ENCODE results near the gene CAMK1G. TPM values are rescaled to one million over a fixed set of nuclear protein-coding genes. Genes with fewer than 3 reads are reported as not detected.

CAMK1G gene
- total and polyA plus RNA-seq, 2 donors (not counting 3 experiments of a cell fraction or from before 2014, with no cell fraction given): not detected

DNA sequence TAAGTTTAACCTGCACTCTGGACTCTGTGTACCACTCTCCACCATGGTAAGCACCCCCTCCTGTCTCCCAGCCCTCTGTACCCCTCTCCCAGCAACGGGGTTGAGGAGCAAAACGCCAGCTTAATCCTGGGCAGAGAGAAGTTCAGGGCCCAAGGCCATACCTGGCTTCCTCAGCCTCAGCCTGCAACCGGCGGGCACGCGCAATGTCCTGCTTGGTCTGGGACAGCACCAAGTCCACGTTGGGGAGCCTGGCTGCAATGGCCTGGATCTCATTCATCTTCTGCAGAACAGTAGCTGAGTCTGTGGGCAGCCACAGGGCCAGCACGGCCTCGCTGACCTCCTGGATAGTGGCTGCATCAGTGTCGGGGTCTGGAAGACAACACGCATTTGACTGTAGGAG is 34.8 kb downstream of the CAMK1G start:
- Histone ChIP-seq H3K9me1 (replicated peaks; ENCODE audit: control insufficient read depth, extremely low read depth, insufficient read depth, low read length) (no peaks in the 10 kb centered on the region), H3K79me2 (ENCODE audit: control insufficient read depth, insufficient read depth, low read length) (no peaks in the 10 kb centered on the region), H3K9me3 (replicated peaks; ENCODE audit: control insufficient read depth, insufficient read depth, low read length) (no peaks in the 10 kb centered on the region), H2AFZ (ENCODE audit: low read depth, low read length) (no peak overlapping the region), H3K4me3 (replicated peaks in 1 of 3; ENCODE audit: insufficient read depth in 1 of 3, low read depth in 1 of 3, low read length in 3 of 3) (no peak overlapping the region), H3K27ac (ENCODE audit: insufficient read depth, low read depth, low read length) (no peak overlapping the region), H4K20me1 (replicated peaks; ENCODE audit: control insufficient read depth, extremely low read depth, insufficient read depth, low read length) (no peaks in the 10 kb centered on the region), H3K4me2 (ENCODE audit: insufficient read depth, low read length) (no peak overlapping the region), H3K27me3 (ENCODE audit: control insufficient read depth in 2 of 2, insufficient read depth in 2 of 2, low read length in 2 of 2) (no peaks in the 10 kb centered on the region), H3K36me3 (ENCODE audit: control insufficient read depth in 2 of 2, extremely low read depth in 1 of 2, insufficient read depth in 2 of 2, low read length in 2 of 2) (no peaks in the 10 kb centered on the region), H3K9ac (replicated peaks; ENCODE audit: extremely low read depth, insufficient read depth, low read length) (no peak overlapping the region), H3K4me1 (ENCODE audit: control insufficient read depth, extremely low read depth, insufficient read depth, low read length) (no peaks in the 10 kb centered on the region)
- intact Hi-C loops (cut with micrococcal nuclease): no loop called here
- DNase-seq (ENCODE audit: low read depth, low spot score): no peak
- BruUV-seq (replicated peaks): no TSS peak
- no peak for FAIRE-seq
- CTCF ChIA-PET: interaction anchor here (0.8 to 1.6 kb wide), 5 partner anchors 9 to 75 kb away, joined by 3 to 6 read pairs (median 4); no protein-coding TSS in a partner anchor
- POLR2A ChIA-PET: interaction anchor here (0.5 kb wide), 1 partner anchor 223 kb away, joined by 5 read pairs; no protein-coding TSS in a partner anchor
- dilution Hi-C loops (cut with MboI; ENCODE audit: extremely low pct_ligation_motif_present, low sequenced_read_pairs): no loop called here
- TF ChIP-seq MYC (IDR thresholded peaks at IDR 0.05; ENCODE audit: low read depth, low read length) (no peak), GATA2 (IDR thresholded peaks at IDR 0.05; ENCODE audit: insufficient read depth, insufficient read length, low read depth, low read length) (no peak), EZH2 (IDR thresholded peaks at IDR 0.05; ENCODE audit: borderline replicate concordance, low read depth, low read length, severe bottlenecking) (no peak), JUN (IDR thresholded peaks at IDR 0.05; ENCODE audit: borderline replicate concordance, insufficient read depth, insufficient read length, low read depth) (no peak), POLR2AphosphoS5 (IDR thresholded peaks at IDR 0.05; ENCODE audit: insufficient read depth, low read depth, low read length) (no peak), FOS (IDR thresholded peaks at IDR 0.05; ENCODE audit: borderline replicate concordance, insufficient read depth, low read length) (no peak), POLR2A (IDR thresholded peaks at IDR 0.05; ENCODE audit: low read depth, low read length) (no peak)
- TF ChIP-seq, protein P1, sequence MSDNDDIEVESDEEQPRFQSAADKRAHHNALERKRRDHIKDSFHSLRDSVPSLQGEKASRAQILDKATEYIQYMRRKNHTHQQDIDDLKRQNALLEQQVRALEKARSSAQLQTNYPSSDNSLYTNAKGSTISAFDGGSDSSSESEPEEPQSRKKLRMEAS (IDR thresholded peaks at IDR 0.05; ENCODE audit: insufficient read depth, insufficient read length): no peak
- TF ChIP-seq, protein P2, sequence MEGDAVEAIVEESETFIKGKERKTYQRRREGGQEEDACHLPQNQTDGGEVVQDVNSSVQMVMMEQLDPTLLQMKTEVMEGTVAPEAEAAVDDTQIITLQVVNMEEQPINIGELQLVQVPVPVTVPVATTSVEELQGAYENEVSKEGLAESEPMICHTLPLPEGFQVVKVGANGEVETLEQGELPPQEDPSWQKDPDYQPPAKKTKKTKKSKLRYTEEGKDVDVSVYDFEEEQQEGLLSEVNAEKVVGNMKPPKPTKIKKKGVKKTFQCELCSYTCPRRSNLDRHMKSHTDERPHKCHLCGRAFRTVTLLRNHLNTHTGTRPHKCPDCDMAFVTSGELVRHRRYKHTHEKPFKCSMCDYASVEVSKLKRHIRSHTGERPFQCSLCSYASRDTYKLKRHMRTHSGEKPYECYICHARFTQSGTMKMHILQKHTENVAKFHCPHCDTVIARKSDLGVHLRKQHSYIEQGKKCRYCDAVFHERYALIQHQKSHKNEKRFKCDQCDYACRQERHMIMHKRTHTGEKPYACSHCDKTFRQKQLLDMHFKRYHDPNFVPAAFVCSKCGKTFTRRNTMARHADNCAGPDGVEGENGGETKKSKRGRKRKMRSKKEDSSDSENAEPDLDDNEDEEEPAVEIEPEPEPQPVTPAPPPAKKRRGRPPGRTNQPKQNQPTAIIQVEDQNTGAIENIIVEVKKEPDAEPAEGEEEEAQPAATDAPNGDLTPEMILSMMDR (IDR thresholded peaks at IDR 0.05; ENCODE audit: extremely low read depth in 1 of 2, insufficient read depth in 1 of 2, low read depth in 1 of 2, low read length in 2 of 2): no peak

All from endothelial cell of umbilical vein (primary cell).